NCI-H1694 treated with DMSO at 0.1 percent for 48 hours (cell line): ENCODE results near the gene TSPEAR.

Experiments used
- DNase-seq: peaks from one replicate; lab custom pipeline; 2025; lab: John Stamatoyannopoulos, UW

TSPEAR gene

DNA sequence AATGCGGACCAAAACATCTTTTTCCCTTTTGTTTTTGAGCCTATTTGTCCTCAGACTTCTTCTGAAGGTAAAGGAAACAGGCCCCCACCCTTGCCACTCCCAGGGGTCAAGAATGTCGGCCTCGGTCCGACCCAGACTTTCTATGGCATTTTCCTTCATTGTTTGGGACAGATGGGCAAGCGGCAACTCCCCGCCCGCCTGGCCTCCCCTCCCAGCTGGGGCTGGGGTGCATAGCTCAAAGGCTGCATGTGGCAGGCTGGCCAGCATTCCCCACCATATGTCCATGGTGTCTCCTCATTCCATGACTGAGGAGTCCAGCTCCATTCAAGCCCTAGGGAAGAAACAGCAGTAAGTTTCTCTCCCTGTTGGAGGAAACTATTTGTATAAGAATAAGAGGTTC is 29.4 kb upstream of the TSPEAR start:
- no peak for DNase-seq

DNA sequence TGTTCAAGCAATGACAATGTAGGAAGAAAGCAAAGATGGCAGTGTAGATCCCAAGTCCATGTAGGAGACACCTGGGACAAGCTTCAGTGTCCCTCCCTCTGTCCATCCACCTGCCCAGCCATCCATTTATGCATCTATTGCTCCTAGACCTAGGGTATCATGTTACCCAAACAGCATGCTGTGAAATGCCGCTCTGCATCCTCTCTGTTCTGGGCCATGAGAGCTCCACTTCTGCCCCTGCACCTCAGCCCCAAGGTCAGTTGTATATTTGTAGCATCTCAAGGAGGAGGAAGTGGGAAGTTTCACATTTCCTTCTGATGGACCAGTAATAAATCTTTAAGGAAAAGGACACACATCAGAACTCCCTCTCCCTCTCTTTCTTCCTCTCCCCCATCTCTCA is 27.9 kb upstream of the TSPEAR start:
- DNase-seq = no peak

DNA sequence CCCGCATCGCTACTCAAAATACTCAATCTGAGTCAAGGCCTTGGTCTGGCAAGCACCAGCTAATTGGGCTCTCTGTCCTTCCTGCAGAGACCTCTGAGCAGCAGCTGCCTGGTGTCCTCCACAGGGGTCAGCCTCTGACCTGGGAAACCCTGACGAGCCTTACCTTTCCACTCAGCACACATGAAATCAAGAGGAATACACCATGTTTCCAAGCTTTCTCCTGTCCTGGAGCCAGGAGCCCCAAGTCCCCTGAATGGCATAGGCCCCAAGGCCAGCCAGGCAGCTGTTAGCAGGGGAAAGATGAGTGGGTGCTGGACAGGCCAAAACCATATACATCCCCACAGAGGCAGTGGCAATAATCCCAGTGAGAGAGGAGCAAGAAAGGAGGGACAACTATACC is 27.2 kb upstream of the TSPEAR start:
- no peak for DNase-seq

GRCh38 chr21:44737706-44738354 is 26.5 kb upstream of the TSPEAR start:
- no peak for DNase-seq

GRCh38 chr21:44736291-44737004 is 25.1 kb upstream of the TSPEAR start:
- no peak for DNase-seq

DNA sequence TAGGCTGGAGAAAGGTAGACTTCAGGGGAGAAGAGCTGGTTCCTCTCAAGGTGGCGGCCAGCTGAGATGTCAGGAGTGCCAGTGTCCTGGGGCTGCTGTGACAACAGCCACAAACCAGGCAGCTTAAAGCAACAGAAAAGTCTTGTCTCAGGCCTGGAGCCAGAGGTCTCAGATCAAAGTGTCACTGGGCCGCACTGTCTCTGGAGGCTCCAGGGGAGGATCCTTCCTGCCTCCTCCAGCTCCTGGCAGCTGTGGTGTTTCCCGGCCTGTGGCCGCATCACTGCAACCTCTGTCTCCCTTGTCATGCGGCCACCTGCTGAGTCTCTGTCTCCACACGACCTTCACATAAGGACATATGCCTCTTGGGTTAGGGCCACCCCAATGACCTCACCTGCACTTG is 24.4 kb upstream of the TSPEAR start:
- no peak for DNase-seq

DNA sequence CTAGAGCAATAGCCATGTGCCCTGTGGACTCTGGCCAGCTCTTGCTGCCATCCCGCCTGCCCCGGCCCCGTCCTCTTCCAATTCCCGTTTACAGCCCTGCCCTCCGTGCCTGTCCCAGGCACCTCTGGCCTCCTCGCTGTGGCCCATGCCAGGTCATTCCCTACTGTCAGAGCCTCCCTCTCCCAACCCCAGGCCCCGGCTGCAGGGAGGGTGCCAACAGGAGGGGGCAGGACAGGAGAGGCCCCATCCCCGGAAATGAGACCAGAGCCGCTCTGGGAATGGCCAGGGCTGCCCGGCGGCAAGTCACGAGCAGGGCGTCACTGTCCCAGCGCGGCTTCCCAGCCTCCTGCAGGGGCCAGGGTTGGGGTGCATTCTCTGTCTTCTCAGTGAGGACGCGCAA is 23.5 kb upstream of the TSPEAR start:
- no peak for DNase-seq

DNA sequence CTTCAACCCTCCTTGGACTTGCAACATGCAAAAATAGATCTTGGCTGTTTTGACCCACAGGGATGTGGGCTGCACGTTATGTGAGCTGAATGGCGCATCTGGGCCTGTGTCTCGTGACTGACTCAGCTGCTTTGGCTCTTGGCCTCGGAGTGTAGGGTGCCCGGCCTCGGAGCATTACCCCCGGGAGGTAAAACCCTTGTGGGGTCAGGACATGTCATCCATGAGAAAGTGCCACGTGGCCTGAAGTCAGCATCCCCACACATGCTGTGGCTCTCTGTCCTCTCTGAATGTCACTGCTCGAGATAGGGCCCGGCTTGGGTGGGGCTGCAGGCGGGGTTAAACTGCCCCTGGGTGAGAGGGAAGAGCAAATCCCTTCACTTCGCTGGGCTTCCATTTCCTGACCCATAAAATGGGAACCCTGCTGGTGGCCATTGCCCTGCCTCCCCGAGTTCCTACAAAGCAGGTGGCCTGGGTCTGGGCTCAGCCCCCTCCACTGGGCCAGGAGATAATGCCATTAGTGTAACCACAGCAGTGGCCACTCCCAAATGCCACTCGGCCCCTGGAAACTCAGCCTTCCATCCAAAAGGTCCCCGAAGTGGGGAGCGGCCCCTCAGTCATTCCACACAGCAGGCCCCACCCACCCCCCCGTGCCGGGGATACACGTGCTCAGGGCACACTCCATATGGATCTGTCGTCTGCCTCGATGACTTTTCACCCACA is 22.8 kb upstream of the TSPEAR start:
- no peak for DNase-seq

GRCh38 chr21:44732956-44733355 is 21.6 kb upstream of the TSPEAR start:
- no peak for DNase-seq

DNA sequence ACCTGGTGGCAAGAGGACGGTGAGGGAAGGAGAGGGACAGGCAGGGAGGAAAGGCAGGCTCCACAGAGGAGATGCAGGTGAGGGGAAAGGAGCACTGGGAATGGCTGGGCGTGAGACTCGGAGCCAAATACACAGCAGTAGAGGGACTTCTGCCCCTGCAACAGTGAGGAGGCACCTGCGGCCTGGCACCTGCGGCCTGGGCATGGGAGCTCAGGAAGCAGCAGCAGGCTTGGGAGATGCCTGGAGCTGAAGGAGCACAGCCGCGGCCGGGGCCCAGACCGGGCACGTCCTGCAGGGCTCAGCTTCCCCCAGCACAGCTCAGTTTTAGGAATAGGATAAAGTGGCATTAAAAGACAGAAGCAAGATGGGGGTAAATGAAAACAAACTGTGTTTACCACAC is 20.9 kb upstream of the TSPEAR start:
- no peak for DNase-seq

DNA sequence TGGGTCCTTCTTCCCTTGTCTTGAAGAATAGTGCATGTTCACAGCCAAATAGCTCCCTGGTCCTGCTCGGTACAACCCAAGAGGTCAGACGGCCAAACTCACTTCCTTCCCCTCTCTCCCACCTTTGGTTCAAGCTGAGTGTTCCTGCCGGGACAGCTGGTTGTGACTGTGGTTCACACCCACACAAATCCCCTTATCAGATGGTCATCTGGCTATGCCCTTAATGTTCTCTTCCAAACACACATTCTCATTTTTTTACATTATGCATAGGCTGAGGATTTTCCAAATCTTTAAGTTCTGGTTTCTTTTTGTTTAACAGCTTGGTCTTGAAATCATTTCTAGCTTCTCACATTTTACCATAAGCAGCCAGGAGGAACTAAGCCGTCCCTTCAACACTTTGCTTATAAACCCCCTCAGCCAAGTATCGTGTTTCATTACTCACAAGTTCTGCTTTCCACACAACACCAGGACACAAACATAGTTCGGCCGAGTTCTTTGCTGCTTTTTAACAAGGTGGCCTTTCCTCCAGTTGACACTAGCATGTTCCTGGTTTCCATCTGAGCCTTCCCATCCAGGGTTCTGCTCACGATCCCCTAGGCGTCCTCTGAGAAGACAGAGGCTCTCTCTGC is 19.7 kb upstream of the TSPEAR start:
- DNase-seq = no peak

DNA sequence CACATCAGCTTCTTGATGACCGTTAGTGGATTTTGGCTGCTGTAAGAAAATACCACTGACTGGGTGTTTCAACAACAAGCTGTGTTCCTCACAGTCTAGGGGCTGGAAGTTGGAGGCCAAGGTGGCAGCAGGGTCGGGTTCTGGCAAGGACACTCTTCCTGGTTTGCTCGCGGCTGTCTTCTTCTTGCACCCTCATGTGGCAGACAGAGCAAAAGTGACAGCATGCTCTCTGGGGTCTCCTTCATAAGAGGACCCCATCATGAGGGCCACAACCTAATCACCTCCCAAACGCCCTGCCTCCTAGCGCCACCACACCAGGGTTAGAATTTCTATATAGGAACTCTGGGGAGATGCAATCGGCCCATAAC is 18.6 kb upstream of the TSPEAR start:
- DNase-seq = no peak

- DNase-seq = no peak
Measured at GRCh38 chr21:44729336-44730027, 18.1 kb upstream of the TSPEAR start.

DNA sequence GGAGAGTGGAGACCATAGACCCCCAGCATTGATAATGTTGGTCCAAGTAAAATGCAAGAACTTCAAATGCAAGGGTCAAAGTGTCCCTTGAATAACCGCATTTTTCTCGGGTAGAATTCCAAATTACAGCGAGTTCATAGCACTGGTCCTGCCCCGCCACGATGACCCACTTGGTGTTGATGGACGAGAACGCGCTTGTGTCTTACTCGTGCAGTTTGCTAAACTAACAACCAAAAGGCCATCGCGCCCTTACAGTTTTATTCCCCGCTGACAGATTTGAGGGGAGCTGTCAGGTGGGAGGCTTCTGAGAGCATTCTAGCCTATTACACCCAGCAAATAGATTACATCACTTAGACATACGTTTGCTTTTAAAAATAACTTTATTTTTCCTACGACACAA is 17.3 kb upstream of the TSPEAR start:
- no peak for DNase-seq

DNA sequence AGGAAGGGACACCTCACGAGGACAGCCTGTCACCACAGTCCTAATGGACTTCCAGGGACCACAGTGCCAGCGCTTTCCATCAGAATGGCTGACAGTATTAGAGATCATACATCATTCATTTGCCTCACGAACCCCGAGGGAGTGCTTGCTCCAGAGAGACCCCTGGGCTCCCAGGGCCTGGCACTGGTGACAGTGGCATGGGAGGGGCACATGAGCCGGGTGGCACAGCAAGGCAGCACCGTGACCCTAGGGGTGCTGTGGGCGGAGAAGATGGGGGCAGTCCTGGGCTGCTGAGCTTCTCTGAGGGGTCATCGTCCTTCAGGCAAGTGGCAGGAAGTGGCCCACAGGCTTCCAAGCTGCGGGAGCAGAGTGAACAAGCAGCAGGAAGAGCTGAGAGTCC is 16.4 kb upstream of the TSPEAR start:
- no peak for DNase-seq

DNA sequence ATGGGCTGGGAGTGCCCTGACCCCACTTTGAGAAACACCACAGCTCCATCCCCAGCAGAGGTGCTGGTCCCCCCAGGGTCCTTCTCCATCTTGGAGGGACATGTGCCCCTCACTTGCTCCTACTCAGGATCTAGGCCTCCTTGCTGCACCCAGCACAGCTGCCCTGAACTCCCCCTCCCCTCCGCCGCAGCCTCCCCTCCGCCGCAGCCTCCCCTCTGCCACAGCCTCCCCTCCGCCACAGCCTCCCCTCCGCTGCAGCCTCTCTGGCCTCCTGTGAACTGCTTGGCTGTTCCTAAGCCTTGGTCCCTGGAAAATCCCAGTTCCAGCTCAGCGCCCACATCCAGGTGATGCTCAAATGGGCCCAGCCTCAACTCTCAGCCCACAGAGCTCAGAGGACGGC is 15.9 kb upstream of the TSPEAR start:
- no peak for DNase-seq

DNA sequence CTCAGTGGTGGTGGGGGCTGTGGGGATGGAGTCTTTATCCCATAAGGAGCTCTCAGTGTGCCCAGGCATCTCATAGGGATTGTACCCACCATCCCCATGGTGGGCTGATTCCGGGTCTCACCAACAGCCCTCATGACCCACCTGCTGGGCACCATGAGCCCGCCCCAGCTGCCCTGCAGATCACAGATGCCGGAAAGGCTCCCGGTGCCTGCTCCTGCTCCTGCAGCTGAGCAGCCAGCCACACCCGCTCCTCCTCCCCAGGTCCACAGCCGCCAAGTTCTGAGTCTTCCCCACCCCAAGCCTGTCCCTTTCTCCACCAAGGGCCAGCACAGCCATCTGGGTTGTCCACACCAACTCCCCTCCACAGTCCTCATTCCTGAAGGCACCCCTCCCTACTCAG is 15.5 kb upstream of the TSPEAR start:
- no peak for DNase-seq

- DNase-seq = no peak
Measured at GRCh38 chr21:44724926-44725325, 13.6 kb upstream of the TSPEAR start.

GRCh38 chr21:44724196-44724595 is 12.8 kb upstream of the TSPEAR start:
- no peak for DNase-seq

DNA sequence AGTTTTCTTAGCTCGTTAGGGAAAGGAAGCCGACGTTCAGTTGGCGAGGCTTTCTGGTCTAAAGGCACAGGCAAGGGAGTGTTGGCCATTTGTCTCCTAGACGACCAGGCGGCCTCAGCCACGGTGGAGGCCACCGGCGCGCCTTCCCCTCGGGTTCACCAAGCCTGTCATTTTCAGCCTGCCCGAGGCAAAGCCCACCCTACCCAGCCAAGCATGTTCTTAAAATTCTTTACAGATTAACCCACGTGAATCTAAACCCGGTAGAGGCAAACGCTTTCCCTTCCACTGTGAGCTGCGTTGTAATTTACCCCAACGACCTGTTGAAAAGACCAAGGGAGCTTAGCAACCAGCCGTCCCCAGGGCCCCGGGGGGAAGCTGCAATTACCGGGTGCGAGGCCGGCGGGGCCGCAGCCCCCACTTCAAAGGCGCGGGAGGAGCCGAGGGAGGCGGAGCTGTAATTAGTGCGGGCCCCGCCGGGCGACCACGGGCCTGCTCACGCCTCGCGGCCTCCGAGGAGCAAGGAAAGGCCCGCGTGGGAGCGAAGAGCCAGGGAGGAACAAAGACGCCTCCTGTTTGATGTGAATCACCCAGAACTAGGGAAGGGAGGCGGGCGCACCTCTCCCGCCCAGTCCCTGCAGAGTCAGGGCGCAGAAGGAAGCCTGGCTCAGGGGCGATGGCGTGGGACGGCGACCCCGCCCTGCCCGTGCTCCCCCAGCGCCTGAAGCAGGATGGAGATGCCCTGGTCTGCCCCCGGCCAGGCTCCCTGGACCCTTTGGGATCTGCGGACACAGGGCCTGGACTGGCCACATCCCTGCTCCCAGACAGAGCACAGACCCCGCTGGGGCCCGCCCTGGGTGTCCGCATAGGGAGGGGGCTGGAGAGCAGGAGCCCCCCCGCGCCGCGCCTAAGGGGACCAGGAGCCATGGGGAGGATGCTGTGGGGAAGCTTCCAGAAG is 12.1 kb upstream of the TSPEAR start:
- no peak for DNase-seq

DNA sequence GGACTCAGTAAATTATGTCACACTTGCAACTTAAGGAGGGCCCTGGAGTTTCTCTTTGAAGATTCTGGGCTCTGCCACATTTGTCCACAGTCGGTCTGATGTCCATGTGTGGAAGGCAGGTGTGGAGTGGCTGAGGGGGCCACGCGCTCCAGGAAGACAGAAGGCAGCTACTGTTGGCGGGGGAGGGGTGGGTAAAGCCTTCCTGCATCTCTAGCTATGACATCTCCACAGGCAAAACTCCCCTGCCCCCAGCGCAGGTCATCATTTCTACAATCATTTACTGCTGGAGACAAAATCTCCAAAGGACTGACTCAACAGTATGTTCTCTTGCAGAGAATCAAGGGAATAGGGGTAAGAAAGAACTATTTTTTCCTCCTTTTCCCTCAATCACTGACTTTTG is 11.4 kb upstream of the TSPEAR start:
- no peak for DNase-seq
